Mesothelial cell of epicardium (in vitro differentiated cells): ENCODE measurements around the gene USP9X. TPM values are rescaled to one million over a fixed set of nuclear protein-coding genes. Genes with fewer than 3 reads are reported as not detected.
"Not testable (repeated sequence)": the region's sequence is repeated elsewhere in the genome, so short reads cannot be mapped to it uniquely, and the experiment has no call there.

Experiments
- DNase-seq, 2 experiments: peaks; one replicate each; pipeline ENCODE4 v3.0.0; 2021; ENCODE audit warnings: low spot score in 2 of 2; ENCODE audit not compliant: unreplicated experiment in 2 of 2
- H3K27ac Mint-ChIP-seq: 2 replicates; pipeline ENCODE4 v1.8.0; 2021; ENCODE audit warnings: mixed read lengths
- H3K27me3 Mint-ChIP-seq: 2 replicates; pipeline ENCODE4 v1.8.0; 2021; ENCODE audit warnings: low read depth, mixed read lengths
- H3K36me3 Mint-ChIP-seq: 2 replicates; pipeline ENCODE4 v1.8.0; 2021; ENCODE audit warnings: mixed read lengths
- H3K4me1 Mint-ChIP-seq: 2 replicates; pipeline ENCODE4 v1.8.0; 2021; ENCODE audit warnings: mixed read lengths
- H3K4me3 Mint-ChIP-seq: 2 replicates; pipeline ENCODE4 v1.8.0; 2021; ENCODE audit warnings: mild to moderate bottlenecking, moderate library complexity, mixed read lengths
- H3K9me3 Mint-ChIP-seq: 2 replicates; pipeline ENCODE4 v1.8.0; 2021; ENCODE audit warnings: mixed read lengths
- CTCF ChIP-seq: fragments of 200-600 bp; sonication (generic); IDR thresholded peaks from one replicate; pipeline ENCODE4 v1.5.0; 2021; ENCODE audit warnings: antibody characterized with exemption; ENCODE audit not compliant: unreplicated experiment
- total RNA-seq: library from RNA; stranded (reverse); gene quantifications from 3 replicates; pipeline ENCODE4 v1.2.1, GENCODE V29; 2021

USP9X gene
- total RNA-seq, 1 donor from 2014 or later: 91.6 TPM

- Mint-ChIP-seq H3K9me3 (peaks cover 11% of the 10 kb centered on the region), H3K4me1 (no peaks in the 10 kb centered on the region), H3K27me3 (no peaks in the 10 kb centered on the region), H3K36me3 (no peaks in the 10 kb centered on the region), H3K4me3 (no peak overlapping the region), H3K27ac (no peak overlapping the region)
- DNase-seq: no peak
- TF ChIP-seq CTCF: no peak
Observed at GRCh38 chrX:41055740-41056139, 29.5 kb upstream of the USP9X start.

- DNase-seq, H3K36me3 Mint-ChIP-seq, H3K4me3 Mint-ChIP-seq, H3K9me3 Mint-ChIP-seq, H3K27me3 Mint-ChIP-seq, H3K27ac Mint-ChIP-seq, H3K4me1 Mint-ChIP-seq: not testable (repeated sequence)
Observed at GRCh38 chrX:41063276-41063675, 22.0 kb upstream of the USP9X start.

- no peaks in the 10 kb centered on the region for H3K36me3 Mint-ChIP-seq
- no peak for DNase-seq
- H3K27ac Mint-ChIP-seq: no peak overlapping the region
- no peaks in the 10 kb centered on the region for H3K4me1 Mint-ChIP-seq
- TF ChIP-seq CTCF: no peak
- no peak overlapping the region for H3K4me3 Mint-ChIP-seq
- no peaks in the 10 kb centered on the region for H3K9me3 Mint-ChIP-seq
- H3K27me3 Mint-ChIP-seq: no peaks in the 10 kb centered on the region
Observed at GRCh38 chrX:41064018-41064417, 21.2 kb upstream of the USP9X start.

- peaks cover 10% of the 10 kb centered on the region for H3K9me3 Mint-ChIP-seq
- no peak for DNase-seq
- no peaks in the 10 kb centered on the region for H3K27me3 Mint-ChIP-seq
- no peaks in the 10 kb centered on the region for H3K36me3 Mint-ChIP-seq
- no peak overlapping the region for H3K4me3 Mint-ChIP-seq
- no peaks in the 10 kb centered on the region for H3K4me1 Mint-ChIP-seq
- no peak overlapping the region for H3K27ac Mint-ChIP-seq
- no peak for TF ChIP-seq CTCF
Observed at GRCh38 chrX:41066391-41066790, 18.9 kb upstream of the USP9X start.

GRCh38 chrX:41066969-41067368 lies 18.3 kb upstream of the USP9X start:
- Mint-ChIP-seq H3K27ac (no peak overlapping the region), H3K4me3 (no peak overlapping the region)

GRCh38 chrX:41067721-41068120 lies 17.5 kb upstream of the USP9X start:
- H3K27me3 Mint-ChIP-seq: no peaks in the 10 kb centered on the region
- no peaks in the 10 kb centered on the region for H3K4me1 Mint-ChIP-seq
- H3K27ac Mint-ChIP-seq: no peak overlapping the region
- H3K4me3 Mint-ChIP-seq: no peak overlapping the region
- no peak for TF ChIP-seq CTCF
- no peaks in the 10 kb centered on the region for H3K36me3 Mint-ChIP-seq
- H3K9me3 Mint-ChIP-seq: peaks cover 10% of the 10 kb centered on the region
- DNase-seq: no peak

More at GRCh38 chrX:41066969-41067368, 18.3 kb upstream of the USP9X start:
- Mint-ChIP-seq H3K27me3 (no peaks in the 10 kb centered on the region), H3K9me3 (peaks cover 10% of the 10 kb centered on the region), H3K36me3 (no peaks in the 10 kb centered on the region), H3K4me1 (no peaks in the 10 kb centered on the region)
- no peak for TF ChIP-seq CTCF
- no peak for DNase-seq
